NCI-H82 (cell line): ENCODE data around the gene LRP3.
"Not testable (repeated sequence)": the region's sequence is repeated elsewhere in the genome, so short reads cannot be mapped to it uniquely, and the experiment has no call there.

Experiments
- DNase-seq: peaks from one replicate; lab custom pipeline; 2025; lab: John Stamatoyannopoulos, UW

Gene LRP3

GRCh38 chr19:33193865-33194362 lies at the start of gene LRP3:
Gene LRP3 (plus strand): TSS chr19:33194330. CDS start chr19:33194786, 456 bp downstream.
- DNase-seq: peak; percentile 70

GRCh38 chr19:33146209-33146608 lies 47.9 kb upstream of the LRP3 start:
- no peak for DNase-seq

- no peak for DNase-seq
Observed at GRCh38 chr19:33147538-33147937, 46.6 kb upstream of the LRP3 start.

GRCh38 chr19:33150852-33151518 lies 43.1 kb upstream of the LRP3 start:
- no peak for DNase-seq

- DNase-seq: no peak
Observed at GRCh38 chr19:33152176-33152575, 42.0 kb upstream of the LRP3 start.

GRCh38 chr19:33152625-33153024 lies 41.5 kb upstream of the LRP3 start:
- not testable (repeated sequence) for DNase-seq

- DNase-seq: not testable (repeated sequence)
Observed at GRCh38 chr19:33154313-33154712, 39.8 kb upstream of the LRP3 start.

GRCh38 chr19:33156334-33156733 lies 37.8 kb upstream of the LRP3 start:
- DNase-seq: no peak

GRCh38 chr19:33157906-33158305 lies 36.2 kb upstream of the LRP3 start:
- no peak for DNase-seq

GRCh38 chr19:33158365-33158764 lies 35.8 kb upstream of the LRP3 start:
- no peak for DNase-seq

GRCh38 chr19:33159149-33159548 lies 35.0 kb upstream of the LRP3 start:
- no peak for DNase-seq

GRCh38 chr19:33159893-33160292 lies 34.2 kb upstream of the LRP3 start:
- no peak for DNase-seq

GRCh38 chr19:33161201-33161600 lies 32.9 kb upstream of the LRP3 start:
- DNase-seq: no peak

- DNase-seq: no peak
Observed at GRCh38 chr19:33163481-33163880, 30.6 kb upstream of the LRP3 start.

- not testable (repeated sequence) for DNase-seq
Observed at GRCh38 chr19:33166037-33166436, 28.1 kb upstream of the LRP3 start.

GRCh38 chr19:33167438-33167837 lies 26.7 kb upstream of the LRP3 start:
- no peak for DNase-seq

GRCh38 chr19:33168528-33168927 lies 25.6 kb upstream of the LRP3 start:
- DNase-seq: no peak

- no peak for DNase-seq
Observed at GRCh38 chr19:33171222-33171795, 22.8 kb upstream of the LRP3 start.

GRCh38 chr19:33171916-33172359 lies 22.2 kb upstream of the LRP3 start:
- DNase-seq: no peak

- no peak for DNase-seq
Observed at GRCh38 chr19:33174186-33174585, 19.9 kb upstream of the LRP3 start.

GRCh38 chr19:33175156-33175782 lies 18.9 kb upstream of the LRP3 start:
- DNase-seq: no peak

- peak; percentile 57 for DNase-seq
Observed at GRCh38 chr19:33175886-33176669, 18.1 kb upstream of the LRP3 start.
